Hepatocyte (in vitro differentiated cells): ENCODE data around the gene DIP2C. TPM values are rescaled to one million over a fixed set of nuclear protein-coding genes. Genes with fewer than 3 reads are reported as not detected.

Source experiments
- DNase-seq: peaks from one replicate; pipeline ENCODE4 v3.0.0-alpha.2; 2016; ENCODE audit warnings: low spot score
- H2AFZ ChIP-seq: fragments of 200-600 bp; sonication (generic); 2 replicates; pipeline ENCODE4 v1.6.0; 2016; ENCODE audit warnings: antibody characterized with exemption, mild to moderate bottlenecking
- H3K27ac ChIP-seq: fragments of 200-600 bp; sonication (generic); 2 replicates; pipeline ENCODE4 v1.5.1; 2016; ENCODE audit warnings: mild to moderate bottlenecking
- H3K27me3 ChIP-seq: fragments of 200-600 bp; sonication (generic); 2 replicates; pipeline ENCODE4 v1.6.1; 2016
- H3K36me3 ChIP-seq: fragments of 200-600 bp; sonication (generic); replicated peaks from 2 replicates; pipeline ENCODE4 v1.5.1; 2016; ENCODE audit warnings: low read depth; ENCODE audit not compliant: insufficient read depth
- H3K4me1 ChIP-seq: fragments of 200-600 bp; sonication (generic); 2 replicates; pipeline ENCODE4 v1.5.1; 2016; ENCODE audit warnings: mild to moderate bottlenecking, moderate library complexity; ENCODE audit not compliant: insufficient read depth
- H3K4me2 ChIP-seq: fragments of 200-600 bp; sonication (generic); 2 replicates; pipeline ENCODE4 v1.6.0; 2016
- H3K4me3 ChIP-seq: fragments of 200-600 bp; sonication (generic); 2 replicates; pipeline ENCODE4 v1.5.1; 2016; ENCODE audit warnings: mild to moderate bottlenecking
- H3K79me2 ChIP-seq: fragments of 200-600 bp; sonication (generic); 2 replicates; pipeline ENCODE4 v1.6.0; 2017; ENCODE audit warnings: mild to moderate bottlenecking
- H3K9me2 ChIP-seq: fragments of 200-600 bp; sonication (generic); replicated peaks from 2 replicates; pipeline ENCODE4 v1.6.0; 2017; ENCODE audit warnings: mild to moderate bottlenecking; ENCODE audit not compliant: insufficient read depth
- H3K9me3 ChIP-seq: fragments of 200-600 bp; sonication (generic); 2 replicates; pipeline ENCODE4 v1.5.1; 2016; ENCODE audit warnings: low read depth, mild to moderate bottlenecking
- H4K20me1 ChIP-seq: fragments of 200-600 bp; sonication (generic); 2 replicates; pipeline ENCODE4 v1.6.0; 2016; ENCODE audit warnings: mild to moderate bottlenecking; ENCODE audit not compliant: insufficient read depth, poor library complexity, severe bottlenecking
- EZH2 ChIP-seq: fragments of 200-600 bp; sonication (generic); IDR thresholded peaks from 2 replicates; pipeline ENCODE4 v1.6.1; 2016; ENCODE audit warnings: antibody characterized with exemption, mild to moderate bottlenecking, borderline replicate concordance
- EZH2phosphoT487 ChIP-seq: fragments of 200-600 bp; sonication (generic); IDR thresholded peaks from one replicate; pipeline ENCODE4 v1.6.1; 2018; ENCODE audit warnings: antibody characterized with exemption, mild to moderate bottlenecking, low read depth, moderate library complexity; ENCODE audit not compliant: unreplicated experiment, severe bottlenecking
- WGBS: methylation state at CpG from one replicate; pipeline ENCODE4 v1.1.6; 2016; ENCODE audit warnings: low lambda C conversion rate; ENCODE audit errors: missing lambda C conversion rate; 5-methylcytosine and 5-hydroxymethylcytosine counted together
- polyA plus RNA-seq: library from polyadenylated mRNA; unstranded; fragments of >200 nt; fragmentation: Nextera tagmentation; extraction: Ambion mirVana; gene quantifications from 2 replicates; pipeline ENCODE4 v1.2.1, GENCODE V29; 2016
- total RNA-seq: library from RNA; depleted of rRNA; stranded (reverse); fragments of >200 nt; gene quantifications from 2 replicates; pipeline ENCODE4 v1.2.3, GENCODE V29; 2014
- TF ChIP-seq, protein P1 (sequence below): fragments of 200-600 bp; sonication (generic); IDR thresholded peaks from 2 replicates; pipeline ENCODE4 v1.5.1; 2016; ENCODE audit warnings: antibody characterized with exemption, mild to moderate bottlenecking; ENCODE audit not compliant: poor library complexity

DIP2C gene
- total and polyA plus RNA-seq, 2 experiments from 2014 or later = 11.1 to 12.8 TPM

DNA sequence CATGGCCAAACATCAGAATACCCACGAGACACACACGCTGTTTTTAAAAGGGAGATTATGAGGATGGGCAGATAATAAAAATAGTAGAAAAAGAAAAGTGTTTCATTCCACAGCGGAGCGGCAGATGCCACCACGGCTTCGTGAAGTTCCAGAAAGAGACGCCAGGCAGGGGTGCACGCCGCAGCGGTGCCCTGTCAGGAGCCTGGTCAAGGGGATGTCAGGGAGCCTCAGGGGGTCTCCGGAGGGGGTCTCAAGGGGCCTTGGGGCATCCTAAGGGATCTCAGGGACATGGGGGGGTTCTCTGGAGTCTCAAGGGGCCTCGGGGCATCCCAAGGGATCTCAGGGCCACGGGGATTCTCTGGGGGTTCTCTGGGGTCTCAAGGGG is 300.8 kb downstream of the DIP2C start:
- H3K36me3 ChIP-seq = no peaks in the 10 kb centered on the region
- TF ChIP-seq, protein P1, sequence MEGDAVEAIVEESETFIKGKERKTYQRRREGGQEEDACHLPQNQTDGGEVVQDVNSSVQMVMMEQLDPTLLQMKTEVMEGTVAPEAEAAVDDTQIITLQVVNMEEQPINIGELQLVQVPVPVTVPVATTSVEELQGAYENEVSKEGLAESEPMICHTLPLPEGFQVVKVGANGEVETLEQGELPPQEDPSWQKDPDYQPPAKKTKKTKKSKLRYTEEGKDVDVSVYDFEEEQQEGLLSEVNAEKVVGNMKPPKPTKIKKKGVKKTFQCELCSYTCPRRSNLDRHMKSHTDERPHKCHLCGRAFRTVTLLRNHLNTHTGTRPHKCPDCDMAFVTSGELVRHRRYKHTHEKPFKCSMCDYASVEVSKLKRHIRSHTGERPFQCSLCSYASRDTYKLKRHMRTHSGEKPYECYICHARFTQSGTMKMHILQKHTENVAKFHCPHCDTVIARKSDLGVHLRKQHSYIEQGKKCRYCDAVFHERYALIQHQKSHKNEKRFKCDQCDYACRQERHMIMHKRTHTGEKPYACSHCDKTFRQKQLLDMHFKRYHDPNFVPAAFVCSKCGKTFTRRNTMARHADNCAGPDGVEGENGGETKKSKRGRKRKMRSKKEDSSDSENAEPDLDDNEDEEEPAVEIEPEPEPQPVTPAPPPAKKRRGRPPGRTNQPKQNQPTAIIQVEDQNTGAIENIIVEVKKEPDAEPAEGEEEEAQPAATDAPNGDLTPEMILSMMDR = no peak
- TF ChIP-seq EZH2phosphoT487 = no peak
- TF ChIP-seq EZH2 = no peak

DNA sequence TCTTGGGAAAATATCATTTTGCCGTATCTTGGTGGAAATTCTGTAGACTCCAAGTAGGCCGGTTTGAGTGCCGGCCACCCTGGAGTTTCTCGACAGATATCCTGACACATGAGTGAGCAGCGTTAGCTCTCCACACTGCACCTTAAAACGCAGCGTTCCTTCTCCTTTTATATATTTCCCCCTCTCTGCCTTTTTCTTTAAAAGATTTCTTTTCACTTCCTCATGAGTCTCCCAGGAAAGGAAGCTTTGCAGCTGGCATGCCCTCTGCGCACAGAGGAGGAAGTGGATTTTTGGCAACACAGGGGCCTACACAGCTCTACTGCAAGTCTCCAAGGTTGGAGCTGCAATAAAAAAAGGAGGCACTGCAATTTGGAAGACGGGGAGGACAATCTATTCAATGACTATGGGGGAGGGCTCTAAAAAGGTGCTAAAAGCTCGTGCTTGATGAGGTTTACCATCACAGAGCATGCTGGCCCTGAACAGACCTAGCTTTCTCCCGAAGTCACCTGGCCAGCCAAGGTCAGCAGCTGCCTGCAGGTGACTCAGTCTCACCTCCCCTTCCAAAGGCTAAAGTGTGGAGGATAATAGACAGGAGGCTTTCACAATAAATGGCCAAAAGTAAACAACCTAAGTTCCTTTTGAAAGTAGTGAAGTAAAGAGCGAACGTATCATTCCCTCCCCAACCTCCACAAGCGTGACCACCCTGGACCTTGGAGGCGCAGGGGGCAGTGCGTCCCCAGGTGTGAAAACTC is 301.4 kb downstream of the DIP2C start:
- H3K4me3 ChIP-seq = no peak overlapping the region
- H2AFZ ChIP-seq = no peak overlapping the region
- H3K4me1 ChIP-seq = peaks cover 4% of the 10 kb centered on the region
- H3K9me3 ChIP-seq = no peaks in the 10 kb centered on the region
- DNase-seq = peak; percentile 69
- H3K9me2 ChIP-seq = no peaks in the 10 kb centered on the region
- no peaks in the 10 kb centered on the region for H4K20me1 ChIP-seq
- no peaks in the 10 kb centered on the region for H3K79me2 ChIP-seq
- no peaks in the 10 kb centered on the region for H3K36me3 ChIP-seq
- peak overlapping the region; percentile 54 for H3K27ac ChIP-seq
- TF ChIP-seq EZH2phosphoT487 (no peak), EZH2 (no peak)
- TF ChIP-seq, protein P1 = no peak
- 72% methylated on average over 16 of the region's 16 CpGs for WGBS
- no peaks in the 10 kb centered on the region for H3K27me3 ChIP-seq
- peak overlapping the region; percentile 35 for H3K4me2 ChIP-seq

More for the DNA sequence above, 300.8 kb downstream of the DIP2C start:
- no peaks in the 10 kb centered on the region for H4K20me1 ChIP-seq
- H3K79me2 ChIP-seq = no peaks in the 10 kb centered on the region
- H3K4me3 ChIP-seq = no peak overlapping the region
- H3K4me2 ChIP-seq = peak overlapping the region; percentile 35
- no peaks in the 10 kb centered on the region for H3K27me3 ChIP-seq
- H3K4me1 ChIP-seq = peaks cover 4% of the 10 kb centered on the region
- no peak for DNase-seq
- peak overlapping the region; percentile 54 for H3K27ac ChIP-seq
- WGBS = 87% methylated on average over 11 of the region's 13 CpGs
- no peaks in the 10 kb centered on the region for H3K9me3 ChIP-seq
- no peaks in the 10 kb centered on the region for H3K9me2 ChIP-seq
- H2AFZ ChIP-seq = no peak overlapping the region

DNA sequence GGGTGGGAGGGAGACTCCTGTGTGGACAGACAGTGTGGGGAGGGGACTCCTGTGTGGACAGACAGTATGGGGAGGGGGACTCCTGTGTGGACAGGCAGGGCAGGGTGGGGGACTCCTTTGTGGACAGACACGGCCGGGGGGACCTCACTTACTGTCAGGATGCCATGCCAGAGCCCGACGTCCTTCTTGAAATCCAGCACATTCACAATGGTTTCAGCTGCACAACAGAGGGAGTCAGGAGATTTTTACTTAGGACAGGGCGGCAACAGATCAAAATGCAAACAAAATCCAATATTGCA is 301.9 kb downstream of the DIP2C start:
- Histone ChIP-seq H4K20me1 (no peaks in the 10 kb centered on the region), H3K27me3 (no peaks in the 10 kb centered on the region), H3K9me2 (no peaks in the 10 kb centered on the region), H3K4me1 (peaks cover 4% of the 10 kb centered on the region), H3K27ac (no peak overlapping the region), H3K9me3 (no peaks in the 10 kb centered on the region), H3K36me3 (no peaks in the 10 kb centered on the region), H3K79me2 (no peaks in the 10 kb centered on the region), H3K4me3 (no peak overlapping the region), H2AFZ (no peak overlapping the region), H3K4me2 (no peak overlapping the region)
- TF ChIP-seq EZH2phosphoT487 = no peak
- no peak for TF ChIP-seq EZH2
- TF ChIP-seq, protein P1 = no peak
- 94% methylated on average over 5 of the region's 5 CpGs for WGBS
- no peak for DNase-seq
